ENCODE results near the gene SETD7. TPM values are rescaled to one million over a fixed set of nuclear protein-coding genes. Genes with fewer than 3 reads are reported as not detected.

SETD7 gene
- total RNA-seq, 1 donor = 99.5 TPM

GRCh38 chr4:139554893-139555704, 920 bp downstream of the SETD7 start:
- DNase-seq (ENCODE audit: insufficient read length, low spot score, missing footprints) = peak; percentile 92
- H2AFZ ChIP-seq (ENCODE audit: low read length) = peak overlapping the region; percentile 92
- H3K9me3 ChIP-seq (ENCODE audit: low read depth, low read length) = no peaks in the 10 kb centered on the region
- peak overlapping the region; percentile 92 for H3K4me2 ChIP-seq (ENCODE audit: insufficient read depth, low read length)
- peaks cover 32% of the 10 kb centered on the region for H3K4me1 ChIP-seq (ENCODE audit: insufficient read depth, low read length)
- no peak for TF ChIP-seq CTCF (IDR thresholded peaks at IDR 0.05; ENCODE audit: extremely low read depth, low read depth, low read length)
- peaks cover 36% of the 10 kb centered on the region for H4K20me1 ChIP-seq (ENCODE audit: insufficient read depth, low read length)
- peaks cover 55% of the 10 kb centered on the region for H3K79me2 ChIP-seq (ENCODE audit: insufficient read depth, low read length)
- peak overlapping the region; percentile 88 for H3K27ac ChIP-seq (ENCODE audit: low read depth, low read length)
- peak overlapping the region; percentile 89 for H3K4me3 ChIP-seq (ENCODE audit: insufficient read depth, low read length)
- peaks cover 32% of the 10 kb centered on the region for H3K27me3 ChIP-seq (ENCODE audit: insufficient read depth, low read length)
- H3K36me3 ChIP-seq (ENCODE audit: insufficient read depth, low read length) = no peaks in the 10 kb centered on the region

GRCh38 chr4:139554642-139554892, 1.5 kb downstream of the SETD7 start:
- DNase-seq (ENCODE audit: insufficient read length, low spot score, missing footprints) = no peak
- peak overlapping the region; percentile 39 for H2AFZ ChIP-seq (ENCODE audit: low read length)
- peak overlapping the region; percentile 88 for H3K27ac ChIP-seq (ENCODE audit: low read depth, low read length)
- peak overlapping the region; percentile 92 for H3K4me2 ChIP-seq (ENCODE audit: insufficient read depth, low read length)
- no peaks in the 10 kb centered on the region for H3K9me3 ChIP-seq (ENCODE audit: low read depth, low read length)
- peak overlapping the region; percentile 89 for H3K4me3 ChIP-seq (ENCODE audit: insufficient read depth, low read length)
- H3K79me2 ChIP-seq (ENCODE audit: insufficient read depth, low read length) = peaks cover 60% of the 10 kb centered on the region
- peaks cover 39% of the 10 kb centered on the region for H4K20me1 ChIP-seq (ENCODE audit: insufficient read depth, low read length)
- H3K36me3 ChIP-seq (ENCODE audit: insufficient read depth, low read length) = no peaks in the 10 kb centered on the region
- H3K27me3 ChIP-seq (ENCODE audit: insufficient read depth, low read length) = peaks cover 27% of the 10 kb centered on the region
- H3K4me1 ChIP-seq (ENCODE audit: insufficient read depth, low read length) = peaks cover 32% of the 10 kb centered on the region
- TF ChIP-seq CTCF (IDR thresholded peaks at IDR 0.05; ENCODE audit: extremely low read depth, low read depth, low read length) = no peak

- Histone ChIP-seq H4K20me1 (ENCODE audit: insufficient read depth, low read length) (peaks cover 44% of the 10 kb centered on the region), H3K79me2 (ENCODE audit: insufficient read depth, low read length) (peaks cover 66% of the 10 kb centered on the region), H3K36me3 (ENCODE audit: insufficient read depth, low read length) (no peaks in the 10 kb centered on the region), H3K4me1 (ENCODE audit: insufficient read depth, low read length) (peaks cover 32% of the 10 kb centered on the region), H3K4me3 (ENCODE audit: insufficient read depth, low read length) (peak overlapping the region; percentile 89), H3K9me3 (ENCODE audit: low read depth, low read length) (no peaks in the 10 kb centered on the region), H3K4me2 (ENCODE audit: insufficient read depth, low read length) (peak overlapping the region; percentile 92), H3K27me3 (ENCODE audit: insufficient read depth, low read length) (peaks cover 21% of the 10 kb centered on the region), H2AFZ (ENCODE audit: low read length) (peak overlapping the region; percentile 22), H3K27ac (ENCODE audit: low read depth, low read length) (peak overlapping the region; percentile 88)
- TF ChIP-seq CTCF (IDR thresholded peaks at IDR 0.05; ENCODE audit: extremely low read depth, low read depth, low read length) = no peak
- DNase-seq (ENCODE audit: insufficient read length, low spot score, missing footprints) = no peak
These were observed 2.0 kb downstream of the SETD7 start for GRCh38 chr4:139553751-139554641.

All from osteoblast (primary cell).